Stomach smooth muscle (tissue), 2 donors: ENCODE measurements around the gene TBC1D16.

Experiments used
- H3K27ac ChIP-seq: one replicate; pipeline ENCODE4 v1.7.0; 2013; ENCODE audit warnings: mild to moderate bottlenecking, low read length, inconsistent platforms
- H3K27me3 ChIP-seq, 2 donors: one replicate each; pipeline ENCODE4 v1.7.0; 2013; ENCODE audit warnings: low read length in 2 of 2; ENCODE audit not compliant: insufficient read depth in 2 of 2, control insufficient read depth in 1 of 2
- H3K36me3 ChIP-seq, 2 donors: one replicate each; pipeline ENCODE4 v1.7.0; 2013; ENCODE audit warnings: low read length in 2 of 2; ENCODE audit not compliant: control insufficient read depth in 2 of 2, insufficient read depth in 2 of 2
- H3K4me1 ChIP-seq: one replicate; pipeline ENCODE4 v1.7.0; 2013; ENCODE audit warnings: low read length; ENCODE audit not compliant: control insufficient read depth, insufficient read depth
- H3K4me3 ChIP-seq, 2 donors: one replicate each; pipeline ENCODE4 v1.7.0; 2013; ENCODE audit warnings: low read length in 2 of 2
- H3K9ac ChIP-seq, 2 donors: one replicate each; pipeline ENCODE4 v1.7.0; 2013; ENCODE audit warnings: low read length in 2 of 2, mild to moderate bottlenecking in 1 of 2
- H3K9me3 ChIP-seq, 2 donors: one replicate each; pipeline ENCODE4 v1.7.0; 2013; ENCODE audit warnings: low read length in 2 of 2; ENCODE audit not compliant: control insufficient read depth in 2 of 2
- donor health status: healthy.
- donor health status: Pancreatic carcinoma.

The TBC1D16 gene, protein sequence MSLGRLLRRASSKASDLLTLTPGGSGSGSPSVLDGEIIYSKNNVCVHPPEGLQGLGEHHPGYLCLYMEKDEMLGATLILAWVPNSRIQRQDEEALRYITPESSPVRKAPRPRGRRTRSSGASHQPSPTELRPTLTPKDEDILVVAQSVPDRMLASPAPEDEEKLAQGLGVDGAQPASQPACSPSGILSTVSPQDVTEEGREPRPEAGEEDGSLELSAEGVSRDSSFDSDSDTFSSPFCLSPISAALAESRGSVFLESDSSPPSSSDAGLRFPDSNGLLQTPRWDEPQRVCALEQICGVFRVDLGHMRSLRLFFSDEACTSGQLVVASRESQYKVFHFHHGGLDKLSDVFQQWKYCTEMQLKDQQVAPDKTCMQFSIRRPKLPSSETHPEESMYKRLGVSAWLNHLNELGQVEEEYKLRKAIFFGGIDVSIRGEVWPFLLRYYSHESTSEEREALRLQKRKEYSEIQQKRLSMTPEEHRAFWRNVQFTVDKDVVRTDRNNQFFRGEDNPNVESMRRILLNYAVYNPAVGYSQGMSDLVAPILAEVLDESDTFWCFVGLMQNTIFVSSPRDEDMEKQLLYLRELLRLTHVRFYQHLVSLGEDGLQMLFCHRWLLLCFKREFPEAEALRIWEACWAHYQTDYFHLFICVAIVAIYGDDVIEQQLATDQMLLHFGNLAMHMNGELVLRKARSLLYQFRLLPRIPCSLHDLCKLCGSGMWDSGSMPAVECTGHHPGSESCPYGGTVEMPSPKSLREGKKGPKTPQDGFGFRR

DNA sequence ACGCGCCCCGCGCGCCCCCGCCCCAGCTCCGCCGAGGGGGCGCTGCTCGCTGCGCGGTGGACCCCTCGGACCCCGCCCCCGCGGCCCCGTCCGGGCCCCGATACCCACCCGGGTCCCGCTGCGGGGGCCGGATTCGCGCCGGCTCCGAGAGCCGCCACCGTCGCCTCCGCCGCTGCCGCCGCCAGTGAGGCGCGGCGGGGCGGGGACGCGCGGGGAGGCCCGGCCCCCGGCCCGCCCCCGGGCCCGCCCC is at the start of gene TBC1D16:
Gene TBC1D16, minus strand, starts transcription at position 186 of the 250 bp plus-strand sequence. CDS start 22,325 bp downstream, outside the sequence.
- Histone ChIP-seq H3K9ac (peak within 1 kb of the TSS; percentile 79 to 86), H3K27me3 (no peaks in the 10 kb centered on the region), H3K4me3 (peak within 1 kb of the TSS; percentile 84 to 87), H3K36me3 (peaks cover 1 to 4% of the 10 kb centered on the region in 2 donors), H3K27ac (peak within 1 kb of the TSS; percentile 75), H3K4me1 (peaks cover 17% of the 10 kb centered on the region), H3K9me3 (no peaks in the 10 kb centered on the region)

DNA sequence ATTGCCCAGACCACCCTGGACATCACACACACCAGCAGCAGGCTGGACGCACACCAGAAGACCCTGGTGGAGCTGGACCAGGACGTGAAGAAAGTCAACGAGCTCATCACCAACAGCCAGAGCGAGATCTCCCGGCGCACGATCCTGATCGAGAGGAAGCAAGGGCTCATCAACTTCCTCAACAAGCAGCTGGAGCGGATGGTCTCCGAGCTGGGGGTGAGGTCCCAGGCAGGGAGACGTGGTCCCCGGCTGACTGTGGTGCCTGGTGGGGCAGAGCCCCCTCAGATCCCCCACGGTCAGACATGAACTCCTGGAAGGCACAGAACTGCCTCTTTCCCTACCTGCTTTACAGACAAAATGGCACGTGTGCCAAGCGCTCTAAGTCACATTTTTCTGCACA is 49.1 kb upstream of the TBC1D16 start:
- no peak overlapping the region for H3K4me3 ChIP-seq
- H3K27me3 ChIP-seq, result no peaks in the 10 kb centered on the region
- H3K9ac ChIP-seq, result no peak overlapping the region
- no peaks in the 10 kb centered on the region for H3K36me3 ChIP-seq
- peaks cover 3% of the 10 kb centered on the region for H3K4me1 ChIP-seq
- H3K9me3 ChIP-seq, result no peaks in the 10 kb centered on the region
- H3K27ac ChIP-seq, result no peak overlapping the region

- no peak overlapping the region for H3K4me3 ChIP-seq
- H3K9me3 ChIP-seq, result no peaks in the 10 kb centered on the region
- H3K36me3 ChIP-seq, result no peaks in the 10 kb centered on the region
- no peak overlapping the region for H3K9ac ChIP-seq
- no peaks in the 10 kb centered on the region for H3K27me3 ChIP-seq
- H3K4me1 ChIP-seq, result peaks cover 3% of the 10 kb centered on the region
- no peak overlapping the region for H3K27ac ChIP-seq
Observed at GRCh38 chr17:80083136-80083661, 47.5 kb upstream of the TBC1D16 start.

DNA sequence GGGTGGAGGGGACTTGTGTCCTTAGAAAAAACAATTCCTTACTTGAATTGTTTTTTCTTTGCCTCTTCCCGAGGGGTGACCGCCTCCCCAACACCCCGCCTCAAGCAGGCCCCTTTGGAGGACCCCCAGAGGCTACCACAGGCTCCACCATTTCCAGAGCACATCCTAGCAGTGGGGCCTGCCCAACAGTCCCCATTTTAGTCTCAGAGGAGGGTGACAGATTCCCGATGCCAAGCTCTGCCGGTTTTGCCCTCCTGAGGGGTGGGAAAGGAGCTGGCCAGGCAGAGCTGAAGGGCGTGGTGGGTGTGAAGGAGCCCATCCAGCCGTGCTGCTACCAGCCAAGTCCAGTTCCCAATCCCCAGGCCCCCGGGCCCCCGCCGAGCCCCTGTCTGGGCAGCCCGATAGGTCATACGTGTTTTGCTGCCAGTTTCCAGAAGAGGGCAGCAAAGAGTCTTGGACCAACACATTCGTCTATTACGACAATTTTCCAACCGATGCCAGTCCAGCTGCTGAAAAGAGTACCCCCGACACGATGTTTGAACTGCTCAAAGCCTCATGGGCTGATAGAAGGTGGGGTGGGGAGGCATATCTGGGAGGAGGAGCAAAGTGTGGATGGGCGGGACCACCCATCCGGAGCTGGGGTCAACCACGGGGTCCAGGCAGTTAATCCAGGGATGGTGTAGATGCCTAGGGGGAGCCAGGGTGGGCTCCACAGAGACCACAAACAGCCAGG is 46.9 kb upstream of the TBC1D16 start:
- Histone ChIP-seq H3K9me3 (no peaks in the 10 kb centered on the region), H3K4me3 (peak overlapping the region in 1 of 2 donors; percentile 49), H3K4me1 (peaks cover 3% of the 10 kb centered on the region), H3K36me3 (no peaks in the 10 kb centered on the region), H3K9ac (peak overlapping the region in 1 of 2 donors; percentile 33), H3K27ac (no peak overlapping the region), H3K27me3 (no peaks in the 10 kb centered on the region)

GRCh38 chr17:80081596-80081995 is 45.9 kb upstream of the TBC1D16 start:
- Histone ChIP-seq H3K27me3 (no peaks in the 10 kb centered on the region), H3K4me1 (peaks cover 3% of the 10 kb centered on the region), H3K27ac (no peak overlapping the region), H3K36me3 (no peaks in the 10 kb centered on the region), H3K4me3 (no peak overlapping the region), H3K9ac (no peak overlapping the region), H3K9me3 (no peaks in the 10 kb centered on the region)

DNA sequence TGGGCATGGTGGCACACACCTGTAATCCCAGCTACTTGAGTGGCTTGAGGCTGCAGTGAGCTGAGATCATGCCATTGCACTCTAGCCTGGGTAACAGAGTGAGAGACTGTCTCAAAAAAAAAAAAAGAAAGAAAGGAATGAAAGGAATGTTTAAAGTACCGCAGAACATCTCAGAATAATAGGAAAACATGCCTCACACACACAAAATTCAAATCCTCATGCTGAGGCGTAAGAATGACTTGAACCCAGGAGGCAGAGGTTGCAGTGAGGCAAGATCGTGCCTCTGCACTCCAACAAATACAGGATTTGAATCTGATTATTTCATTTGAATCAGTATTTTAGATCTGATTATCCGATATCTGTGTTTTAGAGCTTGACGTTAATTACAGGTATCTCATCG is 44.4 kb upstream of the TBC1D16 start:
- no peak overlapping the region for H3K4me3 ChIP-seq
- H3K9ac ChIP-seq, result no peak overlapping the region
- no peaks in the 10 kb centered on the region for H3K27me3 ChIP-seq
- no peaks in the 10 kb centered on the region for H3K36me3 ChIP-seq
- peaks cover 3% of the 10 kb centered on the region for H3K4me1 ChIP-seq
- no peak overlapping the region for H3K27ac ChIP-seq
- H3K9me3 ChIP-seq, result no peaks in the 10 kb centered on the region

GRCh38 chr17:80072410-80072809 is 36.7 kb upstream of the TBC1D16 start:
- no peak overlapping the region for H3K4me3 ChIP-seq
- no peaks in the 10 kb centered on the region for H3K36me3 ChIP-seq
- H3K27ac ChIP-seq, result no peak overlapping the region
- H3K9me3 ChIP-seq, result no peaks in the 10 kb centered on the region
- H3K9ac ChIP-seq, result no peak overlapping the region
- no peaks in the 10 kb centered on the region for H3K27me3 ChIP-seq
- peaks cover 32% of the 10 kb centered on the region for H3K4me1 ChIP-seq

GRCh38 chr17:80071116-80071841 is 35.6 kb upstream of the TBC1D16 start:
- Histone ChIP-seq H3K4me1 (peaks cover 32% of the 10 kb centered on the region), H3K9ac (peak overlapping the region; percentile 78 to 96), H3K27me3 (no peaks in the 10 kb centered on the region), H3K9me3 (no peaks in the 10 kb centered on the region), H3K27ac (peak overlapping the region; percentile 88), H3K36me3 (no peaks in the 10 kb centered on the region), H3K4me3 (peak overlapping the region; percentile 75 to 80)

- peak overlapping the region; percentile 88 for H3K27ac ChIP-seq
- H3K27me3 ChIP-seq, result no peaks in the 10 kb centered on the region
- H3K36me3 ChIP-seq, result peaks cover 0 to 2% of the 10 kb centered on the region in 2 donors
- peak overlapping the region; percentile 78 to 96 for H3K9ac ChIP-seq
- H3K9me3 ChIP-seq, result no peaks in the 10 kb centered on the region
- peak overlapping the region; percentile 75 to 80 for H3K4me3 ChIP-seq
- peaks cover 32% of the 10 kb centered on the region for H3K4me1 ChIP-seq
Observed at GRCh38 chr17:80070375-80071115, 34.9 kb upstream of the TBC1D16 start.
